Brain pericyte (primary cell): ENCODE measurements around the gene EFCAB12.
A peak's percentile ranks its signal among the peaks of the same experiment; 100 is the strongest.
"Not testable (repeated sequence)": the region's sequence is repeated elsewhere in the genome, so short reads cannot be mapped to it uniquely, and the experiment has no call there.

Source experiments
- DNase-seq: peaks from one replicate; pipeline ENCODE4 v3.0.0-alpha.2; 2012; ENCODE audit warnings: low read depth, low spot score

EFCAB12 gene

GRCh38 chr3:129421236-129421883 is 7.1 kb downstream of the EFCAB12 start:
- no peak for DNase-seq

DNA sequence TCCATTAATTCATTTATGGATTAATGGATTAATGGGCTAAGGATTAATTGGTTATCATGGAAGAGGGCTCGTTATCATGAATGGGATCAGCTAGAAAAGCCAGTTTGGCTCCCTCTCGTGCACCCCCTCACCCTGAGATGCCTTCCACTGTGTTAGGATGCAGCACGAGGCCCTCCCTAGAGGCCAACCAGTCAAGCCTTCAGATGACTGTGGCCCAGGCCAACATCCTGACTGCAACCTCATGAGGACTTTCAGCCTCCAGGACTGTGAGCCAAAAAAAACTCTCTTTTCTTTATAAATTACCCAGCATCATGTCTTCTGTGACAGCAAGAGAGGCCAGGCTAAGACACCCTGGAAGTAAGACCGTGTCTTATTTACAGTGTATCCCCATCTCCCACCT is 9.0 kb downstream of the EFCAB12 start:
- no peak for DNase-seq

DNA sequence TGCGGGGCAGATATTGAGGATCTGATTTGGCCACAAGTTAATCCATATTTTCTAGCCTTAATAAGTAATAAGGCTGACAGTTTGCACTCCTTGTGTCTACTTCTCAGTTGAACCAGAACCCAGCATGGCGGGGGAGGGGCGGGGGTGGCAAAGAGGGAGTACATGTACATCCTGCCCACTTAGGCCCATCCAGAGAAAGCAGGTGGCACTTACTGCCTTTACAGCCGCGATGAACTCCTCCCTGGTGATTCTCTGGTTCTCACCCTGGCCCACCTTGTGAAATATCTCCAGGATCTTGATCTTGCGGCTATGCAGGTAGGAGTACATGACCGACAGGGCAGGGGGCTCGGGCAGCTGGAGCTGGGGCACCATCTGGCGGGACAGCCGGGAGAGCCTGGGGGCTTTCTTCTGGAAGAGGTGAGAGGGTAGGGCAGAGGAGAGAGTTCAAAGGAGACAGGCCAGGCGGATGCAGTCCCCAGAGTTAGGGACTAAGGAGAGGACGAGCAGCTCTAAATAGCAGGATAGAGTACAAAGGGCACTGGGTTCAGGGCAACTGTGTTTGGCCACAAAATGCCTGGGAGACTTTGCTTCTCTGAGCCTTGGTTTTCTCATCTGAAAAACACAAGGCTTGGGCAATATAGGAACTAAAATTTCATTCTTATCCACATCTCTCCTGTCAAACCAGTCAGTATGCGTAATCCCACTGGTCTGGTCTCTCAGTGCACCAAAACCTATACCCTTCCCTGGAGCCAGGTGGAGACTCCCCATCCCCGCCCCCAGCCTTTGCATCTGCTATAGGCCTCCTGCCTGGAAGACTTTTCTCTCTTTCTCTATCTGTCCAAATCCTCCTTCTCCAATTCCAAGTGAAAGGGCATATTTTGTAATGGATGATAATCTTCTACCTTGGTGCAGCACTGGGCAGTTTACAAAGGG is 10.1 kb downstream of the EFCAB12 start:
- no peak for DNase-seq

DNA sequence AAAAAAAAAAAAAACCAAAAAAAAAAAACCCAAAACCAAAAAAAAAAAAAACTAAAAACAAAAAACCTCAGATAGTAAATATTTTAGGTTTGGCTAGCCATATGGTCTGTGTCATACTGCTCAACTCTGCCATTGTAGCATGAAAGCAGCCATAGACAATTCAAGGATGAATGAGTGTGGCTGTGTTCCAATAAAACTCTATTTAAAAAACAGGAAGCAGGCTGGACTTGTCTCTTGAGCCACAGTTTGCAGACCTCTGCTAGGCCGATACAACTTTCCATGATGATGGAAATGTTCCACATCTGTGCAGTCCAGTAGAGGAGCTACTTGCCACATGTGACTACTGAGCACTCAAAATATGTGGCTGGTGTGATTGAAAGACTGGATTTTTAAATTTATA is 11.1 kb downstream of the EFCAB12 start:
- no peak for DNase-seq

GRCh38 chr3:129416415-129416814 is 12.0 kb downstream of the EFCAB12 start:
- no peak for DNase-seq

- DNase-seq = no peak
Observed at GRCh38 chr3:129415830-129416229, 12.6 kb downstream of the EFCAB12 start.

GRCh38 chr3:129415378-129415777 is 13.1 kb downstream of the EFCAB12 start:
- no peak for DNase-seq

DNA sequence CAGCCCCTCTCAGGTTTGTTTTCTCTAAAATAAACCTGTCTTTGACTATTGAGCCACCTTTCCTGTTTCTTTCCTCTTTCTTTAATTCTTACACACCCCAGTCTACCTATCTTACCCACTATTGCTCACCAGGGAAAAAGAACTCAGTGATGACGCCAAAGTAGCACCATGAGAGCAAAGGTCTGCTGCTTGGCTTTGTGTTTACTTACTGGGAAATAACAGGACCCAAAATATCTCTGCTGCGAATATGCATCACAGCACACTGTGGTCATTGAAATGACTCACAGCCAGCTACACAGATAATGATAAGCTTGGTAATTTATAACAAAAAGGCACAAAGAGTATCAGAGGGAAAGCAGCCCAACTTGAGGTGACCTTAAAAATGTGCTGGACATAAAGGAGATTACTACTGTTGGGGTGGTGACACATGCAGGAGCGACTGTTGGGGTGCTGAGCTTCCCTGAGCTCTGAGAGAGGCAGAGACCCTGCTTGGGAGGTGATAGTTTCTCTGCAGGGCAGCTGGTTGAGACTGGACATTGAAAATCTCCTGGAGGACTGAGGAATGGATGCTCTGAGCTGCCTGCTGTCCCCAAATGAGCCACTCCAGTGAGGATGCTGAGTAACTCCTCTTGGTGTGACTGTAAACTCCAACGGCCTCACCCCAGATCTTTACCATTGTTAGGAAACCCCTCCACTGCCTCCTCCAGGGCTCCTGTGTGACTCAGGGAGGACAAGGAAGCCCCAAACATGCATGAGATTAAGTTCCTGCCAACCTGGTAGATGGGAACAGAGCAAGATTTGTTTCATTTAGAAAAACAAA is 14.5 kb downstream of the EFCAB12 start:
- peak; percentile 41 for DNase-seq

GRCh38 chr3:129413238-129413637 is 15.2 kb downstream of the EFCAB12 start:
- DNase-seq = not testable (repeated sequence)

GRCh38 chr3:129412542-129413198 is 15.8 kb downstream of the EFCAB12 start:
- no peak for DNase-seq

DNA sequence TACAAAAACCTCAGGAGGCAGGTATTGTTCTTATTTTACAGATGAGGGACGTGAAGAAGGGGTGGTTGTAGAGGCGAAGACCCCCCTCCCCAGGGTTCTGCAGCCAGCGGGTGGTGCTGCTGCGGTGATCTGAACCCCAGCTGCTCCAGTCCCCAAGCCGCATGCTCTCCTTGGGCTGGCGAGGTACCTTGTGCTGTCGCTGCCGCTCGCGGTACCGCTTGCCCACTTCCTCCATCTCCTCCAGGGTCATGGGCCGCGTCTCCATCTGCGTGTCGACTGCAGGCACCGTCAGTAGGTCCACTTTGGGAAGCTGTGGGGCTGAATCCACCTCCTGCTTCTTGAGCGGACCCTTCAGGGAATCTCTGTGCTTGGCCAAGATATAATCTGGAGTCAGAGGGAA is 17.5 kb downstream of the EFCAB12 start:
- DNase-seq = no peak

DNA sequence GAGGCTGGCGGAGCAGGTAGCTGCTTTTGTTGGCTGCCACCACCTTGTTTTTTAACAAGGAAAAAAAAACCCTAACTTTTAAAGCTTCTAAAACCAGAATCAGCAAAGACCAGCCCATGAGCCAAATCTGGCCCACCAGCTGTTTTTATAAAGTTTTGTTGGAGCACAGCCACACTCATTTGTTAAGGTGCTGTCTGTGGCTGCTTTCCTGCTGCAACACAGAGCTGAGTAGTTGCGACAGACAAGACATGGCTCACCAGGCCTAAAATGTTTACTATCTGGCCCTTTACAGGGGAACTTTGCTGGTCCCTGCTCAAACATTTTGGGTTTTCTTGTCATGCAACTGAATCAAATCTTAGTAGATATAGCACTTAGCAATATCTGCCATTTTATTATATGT is 18.9 kb downstream of the EFCAB12 start:
- DNase-seq = no peak

DNA sequence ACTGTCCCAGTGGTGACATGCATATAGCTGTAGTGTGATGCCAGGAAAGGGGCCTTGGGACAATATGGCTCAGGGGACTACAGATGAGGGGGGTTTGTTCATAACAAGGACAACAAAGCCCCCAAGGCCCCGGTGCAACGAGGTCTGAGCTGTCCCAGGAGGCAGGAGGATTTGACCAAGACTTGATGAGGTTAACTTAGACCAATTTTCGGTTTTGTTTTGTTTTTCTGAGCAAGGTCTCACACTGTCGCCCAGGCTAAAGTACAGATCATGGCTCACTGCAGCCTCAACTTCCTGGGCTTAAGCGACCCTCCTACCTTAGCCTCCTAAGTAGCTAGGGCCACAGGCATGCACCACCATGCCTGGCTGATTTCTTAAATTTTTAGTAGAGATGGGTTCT is 23.8 kb downstream of the EFCAB12 start:
- no peak for DNase-seq

DNA sequence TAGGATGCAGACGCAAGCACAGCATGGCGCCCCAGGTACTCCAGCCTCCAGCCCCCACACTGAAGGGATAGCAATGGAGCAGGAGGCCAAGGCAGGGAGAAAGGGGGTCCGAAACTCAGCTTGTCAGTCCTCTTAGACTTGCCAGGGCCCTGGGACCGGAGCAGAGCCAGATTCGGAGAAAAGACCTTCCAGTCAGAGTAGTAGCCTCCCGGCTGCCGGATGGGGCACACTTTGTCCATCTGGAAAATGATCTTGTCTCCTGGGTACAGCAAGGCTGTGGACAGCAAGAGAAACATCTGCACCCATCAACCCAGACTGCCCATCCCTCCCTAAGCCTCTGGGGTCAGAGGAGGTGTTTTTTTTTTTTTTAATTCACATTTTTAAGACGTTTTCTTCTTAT is 24.3 kb downstream of the EFCAB12 start:
- no peak for DNase-seq

GRCh38 chr3:129403450-129403849 is 25.0 kb downstream of the EFCAB12 start:
- DNase-seq = no peak

GRCh38 chr3:129402616-129403015 is 25.8 kb downstream of the EFCAB12 start:
- DNase-seq = no peak

- DNase-seq = no peak
Observed at GRCh38 chr3:129402210-129402609, 26.2 kb downstream of the EFCAB12 start.

DNA sequence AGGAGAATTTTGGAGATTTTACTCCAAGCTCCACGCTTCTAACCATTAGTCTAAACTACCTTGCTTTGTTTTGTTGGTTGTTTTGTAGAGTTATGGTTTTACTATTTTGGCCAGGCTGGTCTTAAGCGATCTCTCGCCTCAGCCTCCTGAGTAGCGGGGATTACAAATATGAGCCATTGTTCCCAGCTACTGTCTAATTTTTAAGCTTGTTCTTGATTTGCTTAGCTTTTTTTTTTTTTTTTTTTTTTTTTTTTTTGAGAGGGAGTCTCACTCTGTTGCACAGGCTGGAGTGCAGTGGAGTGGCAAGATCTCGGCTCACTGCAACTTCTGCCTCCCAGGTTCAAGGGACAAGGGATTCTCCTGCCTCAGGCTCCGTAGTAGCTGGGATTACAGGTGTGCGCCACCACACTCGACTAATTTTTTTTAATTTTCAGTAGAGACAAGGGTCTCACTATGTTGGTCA is 28.5 kb downstream of the EFCAB12 start:
- no peak for DNase-seq

DNA sequence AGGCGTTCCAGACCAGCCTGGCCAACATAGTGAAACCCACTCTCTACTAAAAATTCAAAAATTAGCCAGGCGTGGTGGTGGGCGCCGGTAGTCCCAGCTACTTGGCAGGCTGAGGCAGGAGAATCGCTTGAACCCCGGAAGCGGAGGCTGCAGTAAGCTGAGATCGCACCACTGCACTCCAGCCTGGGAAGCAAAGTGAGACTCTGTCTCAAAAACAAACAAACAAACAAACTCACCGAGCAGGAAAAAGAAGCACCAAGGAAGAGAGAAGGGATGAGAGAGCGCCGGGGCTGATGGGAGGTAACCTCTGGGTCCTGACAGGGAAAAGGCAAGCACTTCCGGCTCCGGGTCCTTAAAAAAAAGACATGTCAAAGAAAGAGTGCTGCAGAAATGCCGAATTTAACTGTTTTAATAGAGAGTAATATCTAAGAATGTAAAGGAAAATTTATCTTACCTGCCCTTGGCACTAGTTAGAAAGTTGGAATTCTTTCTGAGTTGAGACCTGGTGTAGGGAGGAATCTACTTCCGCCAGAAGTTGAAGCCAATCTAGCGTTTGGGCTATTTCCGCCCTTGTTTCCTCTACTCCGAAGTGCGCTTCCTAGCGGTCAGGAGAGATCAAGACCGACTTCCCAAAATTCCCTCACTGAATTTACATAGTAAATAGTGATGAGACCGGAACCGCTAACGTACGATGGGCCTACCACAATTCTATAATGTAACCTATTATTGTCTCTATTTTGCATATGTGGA is 29.1 kb downstream of the EFCAB12 start:
- DNase-seq = peak; percentile 88

GRCh38 chr3:129398803-129399144 is 29.7 kb downstream of the EFCAB12 start:
- DNase-seq = no peak
